Kidney capillary endothelial cell (primary cell): ENCODE measurements around the gene MGAT3.

Source experiments
- DNase-seq: peaks from one replicate; pipeline ENCODE4 v3.0.0-alpha.2; 2018; ENCODE audit warnings: low spot score

MGAT3 gene

GRCh38 chr22:39428597-39429071 is 28.2 kb upstream of the MGAT3 start:
- no peak for DNase-seq

GRCh38 chr22:39429186-39429585 is 27.6 kb upstream of the MGAT3 start:
- DNase-seq = no peak

GRCh38 chr22:39429916-39430575 is 26.8 kb upstream of the MGAT3 start:
- DNase-seq = no peak

GRCh38 chr22:39430576-39431150 is 26.1 kb upstream of the MGAT3 start:
- no peak for DNase-seq

- no peak for DNase-seq
Observed at GRCh38 chr22:39431216-39431801, 25.5 kb upstream of the MGAT3 start.

GRCh38 chr22:39431821-39432251 is 25.0 kb upstream of the MGAT3 start:
- peak; percentile 71 for DNase-seq

- DNase-seq = no peak
Observed at GRCh38 chr22:39432361-39432811, 24.4 kb upstream of the MGAT3 start.

- no peak for DNase-seq
Observed at GRCh38 chr22:39433476-39434242, 23.2 kb upstream of the MGAT3 start.

GRCh38 chr22:39434243-39434653 is 22.6 kb upstream of the MGAT3 start:
- DNase-seq = no peak

GRCh38 chr22:39434721-39435120 is 22.1 kb upstream of the MGAT3 start:
- DNase-seq = no peak

GRCh38 chr22:39435616-39436015 is 21.2 kb upstream of the MGAT3 start:
- no peak for DNase-seq

- no peak for DNase-seq
Observed at GRCh38 chr22:39437791-39438704, 18.8 kb upstream of the MGAT3 start.

- DNase-seq = no peak
Observed at GRCh38 chr22:39439170-39439569, 17.6 kb upstream of the MGAT3 start.

GRCh38 chr22:39443398-39443797 is 13.4 kb upstream of the MGAT3 start:
- DNase-seq = no peak

GRCh38 chr22:39444247-39444800 is 12.5 kb upstream of the MGAT3 start:
- DNase-seq = no peak

- no peak for DNase-seq
Observed at GRCh38 chr22:39444937-39445465, 11.8 kb upstream of the MGAT3 start.

- DNase-seq = no peak
Observed at GRCh38 chr22:39445678-39446077, 11.1 kb upstream of the MGAT3 start.

- no peak for DNase-seq
Observed at GRCh38 chr22:39446239-39446721, 10.5 kb upstream of the MGAT3 start.

- no peak for DNase-seq
Observed at GRCh38 chr22:39448205-39449054, 8.4 kb upstream of the MGAT3 start.

- no peak for DNase-seq
Observed at GRCh38 chr22:39449708-39450107, 7.1 kb upstream of the MGAT3 start.
